Stomach (tissue), 4 donors: ENCODE data around the gene PFKFB4.

Source experiments
- CTCF ChIP-seq, 7 experiments: fragments of 450-650 bp in 4 of 7; fragments of 200-600 bp in 3 of 7; sonication (generic) in 3 of 7; IDR thresholded peaks; one replicate each; pipeline ENCODE4 v1.5.1; 2016 to 2019; ENCODE audit warnings: antibody characterized with exemption in 7 of 7, control low read depth in 2 of 7, mild to moderate bottlenecking in 1 of 7
- POLR2A ChIP-seq, 4 donors: fragments of 450-650 bp; IDR thresholded peaks; one replicate each; pipeline ENCODE4 v1.6.1; 2016; ENCODE audit warnings: antibody characterized with exemption in 4 of 4, control low read depth in 2 of 4, mild to moderate bottlenecking in 1 of 4, moderate library complexity in 1 of 4
- POLR2AphosphoS5 ChIP-seq, 3 donors: sonication (generic); formaldehyde crosslinking; IDR thresholded peaks; one replicate each; pipeline ENCODE4 v1.6.1; 2016; ENCODE audit warnings: antibody characterized with exemption in 3 of 3

DNA sequence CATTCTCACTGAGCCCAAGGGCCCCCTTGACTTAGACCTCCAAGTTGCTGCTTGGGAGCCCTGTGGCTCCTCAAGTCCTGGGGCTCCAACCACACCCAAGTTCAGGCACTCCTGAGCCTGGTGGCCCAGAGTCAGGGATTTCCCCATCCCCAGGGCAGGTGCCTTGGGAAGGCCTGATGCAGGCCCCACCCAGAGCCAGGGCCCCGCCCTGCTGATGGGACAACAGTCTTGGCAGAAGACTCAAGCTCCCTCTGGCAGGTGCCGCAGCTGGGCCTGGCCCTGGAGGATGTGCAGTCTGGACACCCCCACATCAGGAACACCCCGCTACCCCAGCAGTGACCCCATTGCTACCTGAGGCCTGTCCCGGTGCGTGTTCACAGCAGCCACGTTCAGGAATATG, 35.0 kb downstream of the PFKFB4 start:
- TF ChIP-seq CTCF (IDR thresholded peaks at IDR 0.05): no peak
- no peak for TF ChIP-seq POLR2AphosphoS5 (IDR thresholded peaks at IDR 0.05)
- no peak for TF ChIP-seq POLR2A (IDR thresholded peaks at IDR 0.05)
